Limb (tissue), 2 donors: ENCODE measurements around the gene SORT1.
"Not testable (repeated sequence)": the region's sequence is repeated elsewhere in the genome, so short reads cannot be mapped to it uniquely, and the experiment has no call there.

ENCODE experiments used
- DNase-seq, 2 donors: peaks; one replicate each; pipeline ENCODE4 v3.0.0-alpha.2; 2016; ENCODE audit errors: extremely low spot score in 2 of 2

SORT1 gene

GRCh38 chr1:109397581-109398342 is at the start of gene SORT1:
Gene SORT1 (minus strand): TSS chr1:109397918. CDS start chr1:109397892, 26 bp downstream.
- DNase-seq: peak; percentile 92 to 94

- not testable (repeated sequence) for DNase-seq
Measured at GRCh38 chr1:109445949-109446695, 48.4 kb upstream of the SORT1 start.

GRCh38 chr1:109444346-109444745 is 46.6 kb upstream of the SORT1 start:
- no peak for DNase-seq

- no peak for DNase-seq
Measured at GRCh38 chr1:109443476-109443875, 45.8 kb upstream of the SORT1 start.

GRCh38 chr1:109441069-109441468 is 43.4 kb upstream of the SORT1 start:
- no peak for DNase-seq

- DNase-seq: no peak
Measured at GRCh38 chr1:109438798-109439297, 41.1 kb upstream of the SORT1 start.

GRCh38 chr1:109434484-109434883 is 36.8 kb upstream of the SORT1 start:
- DNase-seq: no peak

- no peak for DNase-seq
Measured at GRCh38 chr1:109433322-109433721, 35.6 kb upstream of the SORT1 start.

- DNase-seq: no peak
Measured at GRCh38 chr1:109432336-109432735, 34.6 kb upstream of the SORT1 start.

- no peak for DNase-seq
Measured at GRCh38 chr1:109427171-109427467, 29.4 kb upstream of the SORT1 start.

- DNase-seq: peak; percentile 95 to 97
Measured at GRCh38 chr1:109426281-109427170, 28.8 kb upstream of the SORT1 start, which contains the start of gene PSMA5. Gene PSMA5 (minus strand): TSS chr1:109426448. CDS start chr1:109426330, 118 bp downstream.

- no peak for DNase-seq
Measured at GRCh38 chr1:109425391-109426280, 27.9 kb upstream of the SORT1 start.

- no peak for DNase-seq
Measured at GRCh38 chr1:109423498-109423897, 25.8 kb upstream of the SORT1 start.

- no peak for DNase-seq
Measured at GRCh38 chr1:109412551-109412950, 14.8 kb upstream of the SORT1 start.

- DNase-seq: no peak
Measured at GRCh38 chr1:109404838-109405237, 7.1 kb upstream of the SORT1 start.

- no peak for DNase-seq
Measured at GRCh38 chr1:109402025-109402424, 4.3 kb upstream of the SORT1 start.

- no peak for DNase-seq
Measured at GRCh38 chr1:109400035-109400655, 2.4 kb upstream of the SORT1 start.

- peak in 1 of 2 donors; percentile 79 for DNase-seq
Measured at GRCh38 chr1:109399326-109399957, 1.7 kb upstream of the SORT1 start.

GRCh38 chr1:109398343-109399225 is 866 bp upstream of the SORT1 start:
- no peak for DNase-seq
